Neuronal stem cell (in vitro differentiated cells): Measurements from ENCODE around the gene RSPO3.
A peak's percentile ranks its signal among the peaks of the same experiment; 100 is the strongest.

Experiments used
- DNase-seq: peaks from one replicate; pipeline ENCODE4 v3.0.0-alpha.2; 2013; ENCODE audit warnings: low spot score
- H2AFZ ChIP-seq: one replicate; pipeline ENCODE4 v1.6.1; 2013; ENCODE audit warnings: mild to moderate bottlenecking, low read length, inconsistent platforms
- H2AK5ac ChIP-seq: 2 replicates; pipeline ENCODE4 v1.6.1; 2013; ENCODE audit warnings: low read depth, mild to moderate bottlenecking, inconsistent platforms, low read length, moderate library complexity, mixed read lengths
- H2BK120ac ChIP-seq: 2 replicates; pipeline ENCODE4 v1.6.1; 2013; ENCODE audit warnings: low read depth, mild to moderate bottlenecking, inconsistent platforms, low read length, moderate library complexity, mixed read lengths
- H2BK12ac ChIP-seq: one replicate; pipeline ENCODE4 v1.6.1; 2013; ENCODE audit warnings: low read length, inconsistent platforms
- H2BK15ac ChIP-seq: 2 replicates; pipeline ENCODE4 v1.6.1; 2013; ENCODE audit warnings: mild to moderate bottlenecking, low read length, inconsistent platforms, mixed read lengths
- H2BK5ac ChIP-seq: one replicate; pipeline ENCODE4 v1.6.1; 2013; ENCODE audit warnings: inconsistent platforms, mild to moderate bottlenecking, low read length, moderate library complexity
- H3K14ac ChIP-seq: one replicate; pipeline ENCODE4 v1.6.1; 2013; ENCODE audit warnings: low read length, inconsistent platforms
- H3K18ac ChIP-seq: 2 replicates; pipeline ENCODE4 v1.6.1; 2013; ENCODE audit warnings: low read length, inconsistent platforms
- H3K23ac ChIP-seq: 2 replicates; pipeline ENCODE4 v1.6.1; 2013; ENCODE audit warnings: low read depth, mild to moderate bottlenecking, mixed read lengths, low read length, inconsistent platforms; ENCODE audit not compliant: poor library complexity
- H3K27ac ChIP-seq: replicated peaks from 3 replicates; pipeline ENCODE4 v1.5.1; 2013; ENCODE audit warnings: low read length, inconsistent platforms
- H3K27me3 ChIP-seq, 3 experiments: 2 replicates each; pipeline ENCODE4 v1.6.1; 2013; ENCODE audit warnings: low read length in 3 of 3, mild to moderate bottlenecking in 2 of 3, inconsistent platforms in 1 of 3, low read depth in 1 of 3, mixed read lengths in 1 of 3, moderate library complexity in 1 of 3; ENCODE audit not compliant: control insufficient read depth in 3 of 3, insufficient read depth in 3 of 3
- H3K36me3 ChIP-seq, 2 donors: replicated peaks in 1 of 2; 2 replicates each; pipeline ENCODE4 v1.6.1; 2013; ENCODE audit warnings: low read length in 2 of 2; ENCODE audit not compliant: control insufficient read depth in 2 of 2, insufficient read depth in 2 of 2
- H3K4ac ChIP-seq: 2 replicates; pipeline ENCODE4 v1.6.1; 2013; ENCODE audit warnings: inconsistent platforms, mild to moderate bottlenecking, low read length, moderate library complexity
- H3K4me1 ChIP-seq, 2 donors: 1 replicate in 1 of 2; 2 replicates in 1 of 2; pipeline ENCODE4 v1.6.1; 2013; ENCODE audit warnings: low read length in 2 of 2, low read depth in 1 of 2; ENCODE audit not compliant: control insufficient read depth in 2 of 2, insufficient read depth in 1 of 2
- H3K4me2 ChIP-seq: one replicate; pipeline ENCODE4 v1.6.1; 2013; ENCODE audit warnings: mild to moderate bottlenecking, low read length, inconsistent platforms; ENCODE audit not compliant: insufficient read depth, poor library complexity, severe bottlenecking
- H3K4me3 ChIP-seq, 2 donors: 2 replicates each; pipeline ENCODE4 v1.5.1; 2013; ENCODE audit warnings: low read length in 2 of 2, mild to moderate bottlenecking in 2 of 2, inconsistent platforms in 1 of 2, moderate library complexity in 1 of 2
- H3K79me1 ChIP-seq: one replicate; pipeline ENCODE4 v1.6.1; 2013; ENCODE audit warnings: low read depth, mild to moderate bottlenecking, inconsistent platforms, low read length, moderate library complexity
- H3K9ac ChIP-seq: one replicate; pipeline ENCODE4 v1.6.1; 2013; ENCODE audit warnings: mild to moderate bottlenecking, low read depth, low read length, inconsistent platforms; ENCODE audit not compliant: poor library complexity
- H3K9me3 ChIP-seq, 2 donors: replicated peaks in 1 of 2; 2 replicates each; pipeline versions ENCODE3 to v1.6.1; 2013; ENCODE audit warnings: low read length in 2 of 2, mild to moderate bottlenecking in 2 of 2, inconsistent platforms in 1 of 2, low read depth in 1 of 2, mixed read lengths in 1 of 2, moderate library complexity in 1 of 2; ENCODE audit not compliant: control insufficient read depth in 2 of 2, insufficient read depth in 1 of 2
- H4K8ac ChIP-seq: one replicate; pipeline ENCODE4 v1.6.1; 2013; ENCODE audit warnings: low read depth, mild to moderate bottlenecking, inconsistent platforms, low read length, moderate library complexity
- H4K91ac ChIP-seq: one replicate; pipeline ENCODE4 v1.6.1; 2013; ENCODE audit warnings: low read length, low read depth, mild to moderate bottlenecking, inconsistent platforms; ENCODE audit not compliant: poor library complexity
- WGBS, 2 donors: extraction: QIAGEN DNeasy Blood & Tissue Kit; methylation state at CpG; one replicate each; pipeline ENCODE4 v1.1.7; 2013; ENCODE audit warnings: missing lambda C conversion rate in 2 of 2, mixed read lengths in 1 of 2; ENCODE audit not compliant: insufficient read length in 2 of 2, insufficient replicate concordance in 1 of 2; ENCODE audit errors: extremely low coverage in 2 of 2; 5-methylcytosine and 5-hydroxymethylcytosine counted together

RSPO3 gene

GRCh38 chr6:127147534-127147933 lies 29.1 kb downstream of the RSPO3 start:
- Histone ChIP-seq H3K14ac (no peak overlapping the region), H3K9ac (no peak overlapping the region), H3K23ac (no peak overlapping the region), H2BK15ac (no peak overlapping the region), H4K8ac (no peak overlapping the region), H2BK5ac (no peak overlapping the region), H2BK120ac (no peak overlapping the region), H3K9me3 (no peaks in the 10 kb centered on the region), H3K4ac (no peak overlapping the region), H2AFZ (peak overlapping the region; percentile 78), H4K91ac (no peak overlapping the region), H3K27ac (no peak overlapping the region), H3K4me2 (no peak overlapping the region), H3K36me3 (no peaks in the 10 kb centered on the region), H3K27me3 (no peaks in the 10 kb centered on the region), H3K4me3 (no peak overlapping the region), H2AK5ac (no peak overlapping the region), H2BK12ac (no peak overlapping the region), H3K4me1 (peaks cover 0 to 5% of the 10 kb centered on the region in 2 donors), H3K79me1 (no peaks in the 10 kb centered on the region), H3K18ac (no peak overlapping the region)
- no peak for DNase-seq
- no CpG with 5 or more reads among the region's 2 CpGs for WGBS, 2 donors

GRCh38 chr6:127148511-127148910 lies 30.0 kb downstream of the RSPO3 start:
- Histone ChIP-seq H3K4ac (no peak overlapping the region), H3K4me1 (peaks cover 0 to 5% of the 10 kb centered on the region in 2 donors)

GRCh38 chr6:127154509-127154908 lies 36.0 kb downstream of the RSPO3 start:
- H3K4me2 ChIP-seq: no peak overlapping the region
- H3K27ac ChIP-seq: no peak overlapping the region
- no peak overlapping the region for H2AFZ ChIP-seq
- H3K4me1 ChIP-seq: no peaks in the 10 kb centered on the region
- H3K9ac ChIP-seq: no peak overlapping the region
- no peak overlapping the region for H3K14ac ChIP-seq
- H3K79me1 ChIP-seq: no peaks in the 10 kb centered on the region
- H2BK12ac ChIP-seq: no peak overlapping the region
- no peaks in the 10 kb centered on the region for H3K36me3 ChIP-seq
- H3K4ac ChIP-seq: no peak overlapping the region
- no peak overlapping the region for H3K4me3 ChIP-seq
- H3K23ac ChIP-seq: no peak overlapping the region
- no CpG with 5 or more reads among the region's 3 CpGs for WGBS, 2 donors
- no peak overlapping the region for H4K8ac ChIP-seq
- H2BK15ac ChIP-seq: no peak overlapping the region
- no peak overlapping the region for H2BK120ac ChIP-seq
- no peak overlapping the region for H2AK5ac ChIP-seq
- H4K91ac ChIP-seq: no peak overlapping the region
- H3K18ac ChIP-seq: no peak overlapping the region
- H3K27me3 ChIP-seq: no peaks in the 10 kb centered on the region
- no peak for DNase-seq
- no peak overlapping the region for H2BK5ac ChIP-seq
- H3K9me3 ChIP-seq: no peaks in the 10 kb centered on the region

More at GRCh38 chr6:127148511-127148910, 30.0 kb downstream of the RSPO3 start:
- no peaks in the 10 kb centered on the region for H3K79me1 ChIP-seq
- no peaks in the 10 kb centered on the region for H3K27me3 ChIP-seq
- no peaks in the 10 kb centered on the region for H3K9me3 ChIP-seq
- H3K27ac ChIP-seq: no peak overlapping the region
- H3K4me2 ChIP-seq: no peak overlapping the region
- no peak overlapping the region for H3K23ac ChIP-seq
- H3K9ac ChIP-seq: no peak overlapping the region
- no peak overlapping the region for H2BK15ac ChIP-seq
- H3K4me3 ChIP-seq: no peak overlapping the region
- H4K91ac ChIP-seq: no peak overlapping the region
- H2AFZ ChIP-seq: no peak overlapping the region
- H3K18ac ChIP-seq: no peak overlapping the region
- H3K14ac ChIP-seq: no peak overlapping the region
- H2AK5ac ChIP-seq: no peak overlapping the region
- H3K36me3 ChIP-seq: no peaks in the 10 kb centered on the region
- no peak overlapping the region for H2BK12ac ChIP-seq
- no peak overlapping the region for H4K8ac ChIP-seq
- no CpG with 5 or more reads among the region's 3 CpGs for WGBS, 2 donors
- no peak overlapping the region for H2BK5ac ChIP-seq
- H2BK120ac ChIP-seq: no peak overlapping the region
- DNase-seq: no peak

- Histone ChIP-seq H3K36me3 (no peaks in the 10 kb centered on the region), H3K14ac (no peak overlapping the region), H2BK12ac (no peak overlapping the region), H2AK5ac (no peak overlapping the region), H4K91ac (no peak overlapping the region), H3K27me3 (no peaks in the 10 kb centered on the region), H3K18ac (no peak overlapping the region), H3K4ac (no peak overlapping the region), H2AFZ (no peak overlapping the region), H3K27ac (no peak overlapping the region), H4K8ac (no peak overlapping the region), H3K4me2 (no peak overlapping the region), H3K4me1 (peaks cover 4 to 19% of the 10 kb centered on the region in 2 donors), H2BK15ac (no peak overlapping the region), H3K79me1 (no peaks in the 10 kb centered on the region), H2BK5ac (no peak overlapping the region), H3K9me3 (peaks cover 2 to 3% of the 10 kb centered on the region in 2 donors), H3K9ac (no peak overlapping the region), H3K4me3 (no peak overlapping the region), H2BK120ac (no peak overlapping the region), H3K23ac (no peak overlapping the region)
- no peak for DNase-seq
- no CpG with 5 or more reads among the region's 1 CpG for WGBS, 2 donors
Observed at GRCh38 chr6:127160484-127160883, 42.0 kb downstream of the RSPO3 start.
